HL-60/S4 (cell line): ENCODE results near the gene ARHGAP33.

ENCODE experiments used
- in situ Hi-C: fragments of 300-500 bp; cut with MboI; formaldehyde crosslinking; loops from 2 replicates; pipeline ENCODE4 v1.14.3; 2022; ENCODE audit warnings: low sequenced_read_pairs

ARHGAP33 gene

DNA sequence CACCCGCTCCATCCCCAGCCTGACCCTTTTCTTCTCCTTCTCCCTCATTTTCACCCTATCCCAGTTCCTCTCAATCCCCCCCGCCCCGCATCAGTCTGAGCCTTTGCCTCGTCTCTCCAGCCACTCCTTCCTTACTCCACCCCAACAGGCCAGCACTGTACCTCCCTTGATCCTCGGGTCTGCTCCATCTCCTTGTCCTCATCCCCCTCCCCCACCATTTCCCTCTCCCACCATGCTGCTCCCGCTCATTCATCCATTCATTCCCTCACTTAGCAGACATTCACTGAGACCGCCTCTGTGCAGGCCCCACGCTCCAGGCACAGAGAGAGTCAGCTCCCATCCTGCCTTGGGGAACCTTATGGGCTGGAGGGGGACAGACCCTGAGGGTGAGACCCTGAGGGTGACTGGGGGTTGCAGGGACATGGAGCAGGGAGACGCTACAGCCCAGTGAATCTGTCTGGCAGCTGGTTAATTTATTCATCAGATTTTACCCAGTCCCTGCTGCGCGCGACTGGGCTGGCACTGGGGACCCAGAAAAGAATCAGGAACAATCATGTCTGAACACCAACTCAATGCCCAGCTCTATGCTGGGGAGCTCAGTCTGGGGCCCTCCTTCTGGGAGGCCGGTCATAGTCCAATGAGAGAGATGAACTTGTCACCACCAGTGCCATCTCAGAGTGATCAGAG lies 881 bp downstream of the ARHGAP33 start:
- in situ Hi-C loops = no loop called here

DNA sequence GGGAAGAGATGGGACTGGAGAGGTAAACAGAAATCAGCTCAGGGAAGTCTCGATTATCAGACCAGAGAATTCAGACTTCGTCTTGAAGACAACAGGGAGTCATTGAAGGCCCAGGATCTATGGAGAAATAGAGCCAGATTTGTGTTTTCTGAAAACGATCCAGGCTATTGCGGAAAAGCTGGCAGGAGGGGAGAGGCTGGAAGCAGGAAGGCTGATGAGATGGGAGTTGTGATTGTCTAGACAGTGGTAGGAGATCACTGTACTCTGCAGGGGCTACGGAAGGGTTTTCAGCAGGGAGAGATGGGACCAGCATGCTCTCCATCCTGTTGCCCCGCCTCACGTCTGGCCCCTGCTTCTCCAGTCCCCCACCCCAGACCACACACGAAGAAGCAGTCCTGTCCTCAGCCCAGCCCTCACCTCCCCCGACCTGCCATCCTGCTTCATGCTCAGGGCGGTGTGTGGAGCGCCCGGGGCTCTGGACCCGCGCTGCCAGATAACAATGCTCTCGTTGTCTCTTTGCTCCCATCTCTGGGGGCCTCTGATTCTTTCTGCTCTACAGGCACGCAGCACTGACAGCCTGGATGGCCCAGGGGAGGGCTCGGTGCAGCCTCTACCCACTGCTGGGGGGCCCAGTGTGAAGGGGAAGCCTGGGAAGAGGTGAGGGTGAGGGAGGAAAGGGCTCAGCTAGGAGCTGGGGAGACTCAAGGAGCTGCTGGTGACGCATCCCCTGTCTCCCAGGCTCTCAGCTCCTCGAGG lies 1.9 kb downstream of the ARHGAP33 start:
- in situ Hi-C loops = no loop called here

DNA sequence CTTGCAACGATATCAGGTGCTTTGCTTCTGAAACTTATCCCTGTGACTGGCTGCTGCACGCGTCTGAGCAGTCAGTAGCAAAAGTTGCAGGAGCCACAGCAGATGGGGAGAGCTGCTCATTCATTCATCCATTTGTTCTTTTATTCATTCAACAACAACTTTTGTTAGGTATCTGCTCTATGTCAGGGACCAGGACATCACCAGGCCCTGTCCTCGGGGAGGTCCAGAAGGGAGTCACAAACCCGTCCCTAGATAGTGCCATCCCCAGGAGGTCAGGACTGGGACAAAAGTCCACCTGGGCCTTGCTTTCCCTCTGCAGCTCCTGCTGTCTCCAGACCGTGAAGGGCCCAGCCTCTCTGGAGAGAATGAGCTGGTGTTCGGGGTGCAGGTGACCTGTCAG lies 2.6 kb downstream of the ARHGAP33 start:
- in situ Hi-C loops = no loop called here

DNA sequence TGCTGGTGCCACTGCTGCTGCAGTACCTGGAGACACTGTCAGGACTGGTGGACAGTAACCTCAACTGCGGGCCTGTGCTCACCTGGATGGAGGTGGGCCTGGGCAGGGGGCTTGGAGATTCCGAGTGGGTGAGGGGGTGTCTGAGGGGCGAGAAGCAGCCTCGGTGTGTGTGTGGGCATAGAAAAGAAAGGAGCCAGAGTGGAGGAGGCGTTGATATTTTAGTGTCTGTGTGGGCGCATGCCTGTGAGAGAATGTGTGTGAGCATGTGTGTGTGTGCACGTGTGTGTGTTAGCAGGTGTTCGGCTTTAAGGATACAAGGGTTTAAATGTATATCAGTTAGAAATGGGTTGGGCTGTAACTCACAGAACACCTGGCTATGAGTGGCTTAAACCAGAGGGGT lies 3.7 kb downstream of the ARHGAP33 start:
- in situ Hi-C loops = no loop called here

DNA sequence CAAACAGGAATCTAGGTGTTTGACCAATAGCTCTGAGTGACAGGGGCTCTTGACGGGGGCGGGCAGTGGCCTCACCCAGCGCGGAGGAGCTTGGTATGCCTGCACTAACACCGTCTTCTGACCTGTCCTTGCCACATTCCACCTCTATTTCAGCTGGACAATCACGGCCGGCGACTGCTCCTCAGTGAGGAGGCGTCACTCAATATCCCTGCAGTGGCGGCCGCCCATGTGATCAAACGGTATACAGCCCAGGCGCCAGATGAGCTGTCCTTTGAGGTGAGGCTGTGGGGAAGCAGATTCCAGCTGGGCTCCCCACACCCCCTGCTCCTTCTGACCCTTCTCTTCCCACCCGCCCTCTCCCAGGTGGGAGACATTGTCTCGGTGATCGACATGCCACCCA lies 4.7 kb downstream of the ARHGAP33 start:
- in situ Hi-C loops = no loop called here

DNA sequence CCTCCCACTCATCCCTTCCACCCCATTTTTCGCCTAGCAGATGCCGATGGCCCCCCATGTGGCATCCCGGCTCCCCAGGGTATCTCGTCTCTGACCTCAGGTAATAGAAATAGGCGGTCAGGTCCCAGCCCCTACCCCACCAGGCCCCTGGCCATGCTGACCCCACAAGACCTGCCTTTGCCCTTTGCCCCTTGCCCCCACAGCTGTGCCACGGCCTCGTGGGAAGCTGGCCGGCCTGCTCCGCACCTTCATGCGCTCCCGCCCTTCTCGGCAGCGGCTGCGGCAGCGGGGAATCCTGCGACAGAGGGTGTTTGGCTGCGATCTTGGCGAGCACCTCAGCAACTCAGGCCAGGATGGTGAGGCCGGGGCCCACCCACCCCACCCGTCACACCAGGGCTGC lies 5.4 kb downstream of the ARHGAP33 start:
- in situ Hi-C loops = no loop called here

DNA sequence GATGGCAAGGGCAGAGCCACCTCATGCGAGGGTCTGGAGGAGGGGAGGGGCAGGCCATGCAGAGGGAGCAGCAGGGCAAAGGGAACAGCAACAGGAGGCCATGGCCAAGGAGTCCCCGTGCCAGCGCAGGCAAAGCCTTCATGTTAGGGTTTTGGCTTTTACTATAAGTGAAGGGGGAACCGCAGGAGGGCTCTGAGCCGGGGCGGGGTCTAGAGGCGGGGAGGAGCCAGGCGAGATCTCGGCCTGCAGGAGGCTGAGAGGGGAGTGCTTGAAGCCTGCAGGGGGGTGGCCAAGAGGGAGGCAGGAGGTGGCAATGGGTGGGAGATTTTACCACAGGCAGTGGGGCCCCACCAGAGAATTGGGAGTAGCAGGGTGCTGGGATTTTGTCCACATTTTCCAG lies 6.3 kb downstream of the ARHGAP33 start:
- in situ Hi-C loops = no loop called here

DNA sequence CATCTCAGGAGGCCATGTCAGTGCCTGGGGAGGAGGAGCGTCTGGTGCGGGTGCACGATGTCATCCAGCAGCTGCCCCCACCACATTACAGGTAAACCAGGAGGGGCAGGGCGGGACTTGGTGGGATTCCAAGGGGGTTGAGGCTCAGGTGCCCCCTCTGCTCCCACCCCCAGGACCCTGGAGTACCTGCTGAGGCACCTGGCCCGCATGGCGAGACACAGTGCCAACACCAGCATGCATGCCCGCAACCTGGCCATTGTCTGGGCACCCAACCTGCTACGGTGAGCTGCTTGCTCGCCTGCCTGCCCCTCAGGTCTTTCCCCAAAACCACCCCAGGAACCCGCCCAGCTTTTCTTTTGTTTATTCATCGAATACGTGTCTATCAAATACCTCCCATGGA lies 7.2 kb downstream of the ARHGAP33 start:
- in situ Hi-C loops = no loop called here

DNA sequence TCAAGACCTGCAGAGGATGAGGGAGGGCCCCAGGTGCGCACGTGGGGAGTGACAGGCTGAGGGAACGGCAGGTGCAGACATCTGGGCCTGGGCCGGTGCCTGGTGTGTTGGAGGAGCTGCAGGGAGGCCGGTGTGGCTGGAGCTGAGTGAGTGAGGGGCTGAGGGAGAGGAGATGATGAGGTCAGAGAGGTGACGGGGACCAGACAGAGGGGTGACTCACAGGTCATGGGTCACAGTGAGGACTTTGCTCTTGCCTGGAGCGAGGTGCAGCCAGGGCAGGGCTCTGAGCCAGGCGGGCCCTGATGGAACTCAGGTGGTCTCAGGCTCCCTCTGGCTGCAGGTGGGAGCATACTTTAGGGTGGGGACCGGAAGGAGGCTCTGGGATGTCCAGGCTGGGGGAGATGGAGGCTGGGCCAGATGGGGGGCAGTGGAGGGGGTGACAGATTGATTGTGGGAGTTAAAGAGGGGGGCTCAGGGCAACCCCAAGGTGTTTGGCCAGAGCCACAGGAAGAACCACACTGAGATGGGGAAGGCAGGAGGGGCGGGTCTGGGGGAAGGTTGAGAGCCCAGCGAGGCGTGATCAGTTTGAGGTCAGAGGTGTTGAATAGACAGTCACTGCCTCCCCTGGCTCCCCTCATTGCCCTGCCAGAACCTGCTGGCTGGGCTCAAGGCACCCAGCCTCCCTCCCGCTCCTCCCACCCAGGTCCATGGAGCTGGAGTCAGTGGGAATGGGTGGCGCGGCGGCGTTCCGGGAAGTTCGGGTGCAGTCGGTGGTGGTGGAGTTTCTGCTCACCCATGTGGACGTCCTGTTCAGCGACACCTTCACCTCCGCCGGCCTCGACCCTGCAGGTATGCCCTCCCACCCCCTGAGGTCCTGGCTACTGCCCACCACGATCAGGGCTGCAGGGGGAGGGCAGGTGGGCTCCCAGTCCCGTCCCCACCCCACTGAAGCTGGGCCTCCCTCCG lies 8.4 kb downstream of the ARHGAP33 start:
- in situ Hi-C loops = no loop called here

DNA sequence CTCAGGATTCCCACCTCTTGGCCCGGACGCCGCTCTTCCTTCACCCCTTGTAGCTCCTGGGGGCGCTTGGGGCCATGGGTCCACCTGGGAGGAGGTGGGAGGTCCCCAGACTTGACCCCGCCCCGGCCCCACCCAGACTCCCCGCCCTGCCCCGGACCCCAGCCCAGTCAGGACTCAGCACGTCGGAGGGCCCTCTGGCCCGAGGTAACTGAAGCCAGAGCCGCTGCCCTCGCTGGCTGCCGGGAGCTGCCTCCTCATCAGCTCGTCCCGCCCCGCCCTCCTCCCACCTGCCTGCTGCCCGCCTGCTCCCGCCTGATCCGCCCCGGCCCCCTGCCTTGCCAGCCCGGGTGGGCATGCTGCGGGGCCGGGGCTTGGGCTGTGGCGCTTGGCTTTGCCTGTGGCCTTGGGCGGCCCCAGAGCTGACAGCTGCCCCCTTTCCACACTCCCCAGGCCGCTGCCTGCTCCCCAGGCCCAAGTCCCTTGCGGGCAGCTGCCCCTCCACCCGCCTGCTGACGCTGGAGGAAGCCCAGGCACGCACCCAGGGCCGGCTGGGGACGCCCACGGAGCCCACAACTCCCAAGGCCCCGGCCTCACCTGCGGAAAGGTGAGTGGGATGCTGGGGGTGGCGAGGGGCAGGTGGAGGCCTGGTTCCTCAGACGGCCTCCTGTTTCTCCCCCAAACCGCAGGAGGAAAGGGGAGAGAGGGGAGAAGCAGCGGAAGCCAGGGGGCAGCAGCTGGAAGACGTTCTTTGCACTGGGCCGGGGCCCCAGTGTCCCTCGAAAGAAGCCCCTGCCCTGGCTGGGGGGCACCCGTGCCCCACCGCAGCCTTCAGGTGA lies 9.4 kb downstream of the ARHGAP33 start:
- in situ Hi-C loops = no loop called here

DNA sequence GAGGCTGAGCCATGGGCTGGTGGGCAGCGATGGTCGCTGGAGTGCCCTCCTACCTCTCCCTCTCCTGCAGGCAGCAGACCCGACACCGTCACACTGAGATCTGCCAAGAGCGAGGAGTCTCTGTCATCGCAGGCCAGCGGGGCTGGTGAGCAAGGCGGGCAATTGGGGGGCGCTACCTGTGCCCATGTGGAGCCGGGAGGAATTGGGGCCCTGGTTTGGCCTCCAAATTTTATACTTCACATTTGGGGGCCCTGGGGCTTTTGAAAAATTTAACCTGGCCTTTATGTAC lies 9.9 kb downstream of the ARHGAP33 start:
- in situ Hi-C loops = no loop called here

DNA sequence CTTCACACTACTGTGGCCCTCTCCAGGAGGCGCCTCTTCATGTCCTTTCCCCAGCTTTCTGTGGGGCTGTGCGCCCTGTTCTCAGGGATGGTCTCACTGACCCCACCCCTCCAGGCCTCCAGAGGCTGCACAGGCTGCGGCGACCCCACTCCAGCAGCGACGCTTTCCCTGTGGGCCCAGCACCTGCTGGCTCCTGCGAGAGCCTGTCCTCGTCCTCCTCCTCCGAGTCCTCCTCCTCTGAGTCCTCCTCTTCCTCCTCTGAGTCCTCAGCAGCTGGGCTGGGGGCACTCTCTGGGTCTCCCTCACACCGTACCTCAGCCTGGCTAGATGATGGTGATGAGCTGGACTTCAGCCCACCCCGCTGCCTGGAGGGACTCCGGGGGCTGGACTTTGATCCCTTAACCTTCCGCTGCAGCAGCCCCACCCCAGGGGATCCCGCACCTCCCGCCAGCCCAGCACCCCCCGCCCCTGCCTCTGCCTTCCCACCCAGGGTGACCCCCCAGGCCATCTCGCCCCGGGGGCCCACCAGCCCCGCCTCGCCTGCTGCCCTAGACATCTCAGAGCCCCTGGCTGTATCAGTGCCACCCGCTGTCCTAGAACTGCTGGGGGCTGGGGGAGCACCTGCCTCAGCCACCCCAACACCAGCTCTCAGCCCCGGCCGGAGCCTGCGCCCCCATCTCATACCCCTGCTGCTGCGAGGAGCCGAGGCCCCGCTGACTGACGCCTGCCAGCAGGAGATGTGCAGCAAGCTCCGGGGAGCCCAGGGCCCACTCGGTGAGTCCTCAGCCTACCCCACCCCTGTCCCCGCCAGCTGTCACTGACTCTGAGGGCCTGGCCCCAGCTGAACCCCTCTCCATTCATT lies 11.2 kb downstream of the ARHGAP33 start:
- in situ Hi-C loops = no loop called here

DNA sequence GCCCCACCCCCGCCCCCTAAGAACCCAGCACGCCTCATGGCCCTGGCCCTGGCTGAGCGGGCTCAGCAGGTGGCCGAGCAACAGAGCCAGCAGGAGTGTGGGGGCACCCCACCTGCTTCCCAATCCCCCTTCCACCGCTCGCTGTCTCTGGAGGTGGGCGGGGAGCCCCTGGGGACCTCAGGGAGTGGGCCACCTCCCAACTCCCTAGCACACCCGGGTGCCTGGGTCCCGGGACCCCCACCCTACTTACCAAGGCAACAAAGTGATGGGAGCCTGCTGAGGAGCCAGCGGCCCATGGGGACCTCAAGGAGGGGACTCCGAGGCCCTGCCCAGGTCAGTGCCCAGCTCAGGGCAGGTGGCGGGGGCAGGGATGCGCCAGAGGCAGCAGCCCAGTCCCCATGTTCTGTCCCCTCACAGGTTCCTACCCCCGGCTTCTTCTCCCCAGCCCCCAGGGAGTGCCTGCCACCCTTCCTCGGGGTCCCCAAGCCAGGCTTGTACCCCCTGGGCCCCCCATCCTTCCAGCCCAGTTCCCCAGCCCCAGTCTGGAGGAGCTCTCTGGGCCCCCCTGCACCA lies 11.9 kb downstream of the ARHGAP33 start:
- in situ Hi-C loops = no loop called here

DNA sequence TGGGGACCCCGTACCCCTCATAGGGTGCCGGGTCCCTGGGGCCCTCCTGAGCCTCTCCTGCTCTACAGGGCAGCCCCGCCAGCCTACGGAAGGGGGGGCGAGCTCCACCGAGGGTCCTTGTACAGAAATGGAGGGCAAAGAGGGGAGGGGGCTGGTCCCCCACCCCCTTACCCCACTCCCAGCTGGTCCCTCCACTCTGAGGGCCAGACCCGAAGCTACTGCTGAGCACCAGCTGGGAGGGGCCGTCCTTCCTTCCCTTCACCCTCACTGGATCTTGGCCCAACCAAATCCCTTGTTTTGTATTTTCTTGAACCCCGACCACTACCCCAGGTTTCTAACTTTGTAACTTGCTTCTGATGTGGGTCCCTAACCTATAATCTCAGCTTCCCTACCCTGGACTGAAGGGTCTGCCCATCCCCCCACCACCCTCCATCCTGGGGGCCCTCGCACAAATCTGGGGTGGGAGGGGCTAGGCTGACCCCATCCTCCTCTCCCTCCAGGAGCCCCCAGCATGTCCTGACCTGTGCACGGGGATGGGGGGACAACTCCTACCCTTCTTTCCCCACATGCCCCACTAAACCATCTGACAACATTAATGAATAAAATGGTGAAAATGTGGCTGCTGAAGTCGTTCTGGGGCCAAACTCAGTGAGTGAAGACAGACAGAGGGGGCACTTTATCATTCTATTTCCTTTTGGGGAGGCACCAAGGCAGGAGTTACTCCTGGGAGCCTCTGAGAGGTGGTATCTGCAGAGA lies 13.0 kb downstream of the ARHGAP33 start:
- in situ Hi-C loops = no loop called here

DNA sequence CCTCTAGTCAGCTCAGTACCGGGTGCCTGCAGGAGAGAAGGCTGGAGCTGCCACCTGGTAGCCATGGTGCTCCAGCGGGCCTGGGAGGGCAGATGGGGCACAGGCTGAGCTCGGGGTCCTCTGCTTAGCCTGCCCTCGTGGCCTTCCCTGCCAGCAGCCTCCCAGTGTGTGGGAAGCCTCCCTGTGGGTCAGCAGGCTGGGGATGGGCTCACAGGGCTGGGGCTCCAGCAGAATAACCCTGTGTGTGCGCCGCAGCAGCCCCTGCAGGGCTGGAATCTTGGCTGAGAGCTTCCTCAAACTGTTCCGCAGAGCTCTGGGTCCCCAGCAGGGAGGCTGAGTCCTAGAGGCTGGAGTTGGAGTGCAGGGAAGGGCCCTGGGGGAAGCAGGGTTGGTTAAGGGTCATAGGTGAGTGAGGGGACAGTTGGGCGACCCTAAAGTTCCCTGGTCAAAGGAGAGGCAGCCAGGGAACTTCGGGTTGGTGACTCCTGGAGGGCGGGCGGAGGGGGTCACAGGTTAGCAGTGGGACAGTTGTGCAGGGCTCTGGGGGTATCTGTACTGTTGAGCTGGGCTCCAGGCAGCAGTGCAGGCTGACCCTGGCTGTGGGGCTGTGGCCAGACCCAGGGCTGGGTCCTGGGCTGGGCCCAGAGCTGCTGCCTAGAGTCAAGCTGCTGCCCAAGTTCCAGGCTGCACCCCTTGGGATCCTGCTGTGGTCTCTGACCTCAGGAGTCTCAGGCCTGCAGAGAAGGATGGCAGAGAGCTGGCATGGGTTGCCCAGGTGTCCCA lies 14.0 kb downstream of the ARHGAP33 start:
- in situ Hi-C loops = no loop called here

DNA sequence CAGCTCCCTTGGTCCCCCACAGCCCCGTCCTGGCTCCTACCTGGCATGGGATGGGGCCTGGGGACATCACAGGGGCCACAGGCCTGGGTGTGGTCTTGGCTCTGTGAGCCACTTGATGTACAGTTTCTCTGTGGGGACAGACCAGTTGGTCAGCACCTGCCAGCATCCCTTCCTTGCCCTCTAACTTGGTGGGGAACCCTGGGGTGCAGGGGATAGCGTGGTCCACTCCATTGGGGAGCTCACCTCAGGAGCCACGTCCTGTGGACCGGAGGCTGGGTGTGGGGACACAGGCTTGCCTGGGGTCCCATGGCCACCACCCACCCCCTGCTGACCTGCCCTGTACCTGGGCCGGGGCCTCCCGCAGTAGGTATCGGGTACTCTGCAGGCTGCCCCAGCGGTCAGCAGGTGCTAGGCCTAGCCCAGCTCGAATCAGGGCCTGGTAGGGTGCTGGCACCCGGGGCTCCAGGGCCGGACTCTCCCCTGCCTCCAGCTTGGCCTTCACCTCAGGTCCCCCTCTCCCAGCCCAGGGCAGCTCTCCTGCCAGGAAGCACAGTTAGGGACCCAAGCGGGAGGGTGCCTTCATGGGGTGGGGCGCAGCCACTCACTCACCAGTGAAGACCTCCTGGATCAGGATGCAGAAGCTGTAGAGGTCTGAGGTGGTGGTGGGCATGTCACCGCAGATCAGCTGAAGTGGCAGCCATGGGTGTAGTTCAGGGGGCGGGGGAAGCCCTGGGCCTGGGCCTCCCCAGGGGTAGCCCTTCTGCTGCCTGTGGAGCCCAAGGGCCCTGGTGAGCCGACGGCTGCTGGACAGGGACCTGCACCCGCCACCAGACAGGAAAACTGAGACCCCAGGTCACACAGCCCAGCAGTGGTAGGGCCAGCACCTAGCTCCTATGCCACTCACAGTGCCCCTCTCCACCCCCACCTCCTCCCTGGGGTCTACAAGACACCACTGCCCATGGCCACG lies 14.9 kb downstream of the ARHGAP33 start:
- in situ Hi-C loops = no loop called here
